SHP77 treated with DMSO at 0.1 percent for 48 hours (cell line): ENCODE data around the gene ACE.

Experiments
- DNase-seq: peaks from one replicate; lab custom pipeline; 2025; lab: John Stamatoyannopoulos, UW

The ACE gene

DNA sequence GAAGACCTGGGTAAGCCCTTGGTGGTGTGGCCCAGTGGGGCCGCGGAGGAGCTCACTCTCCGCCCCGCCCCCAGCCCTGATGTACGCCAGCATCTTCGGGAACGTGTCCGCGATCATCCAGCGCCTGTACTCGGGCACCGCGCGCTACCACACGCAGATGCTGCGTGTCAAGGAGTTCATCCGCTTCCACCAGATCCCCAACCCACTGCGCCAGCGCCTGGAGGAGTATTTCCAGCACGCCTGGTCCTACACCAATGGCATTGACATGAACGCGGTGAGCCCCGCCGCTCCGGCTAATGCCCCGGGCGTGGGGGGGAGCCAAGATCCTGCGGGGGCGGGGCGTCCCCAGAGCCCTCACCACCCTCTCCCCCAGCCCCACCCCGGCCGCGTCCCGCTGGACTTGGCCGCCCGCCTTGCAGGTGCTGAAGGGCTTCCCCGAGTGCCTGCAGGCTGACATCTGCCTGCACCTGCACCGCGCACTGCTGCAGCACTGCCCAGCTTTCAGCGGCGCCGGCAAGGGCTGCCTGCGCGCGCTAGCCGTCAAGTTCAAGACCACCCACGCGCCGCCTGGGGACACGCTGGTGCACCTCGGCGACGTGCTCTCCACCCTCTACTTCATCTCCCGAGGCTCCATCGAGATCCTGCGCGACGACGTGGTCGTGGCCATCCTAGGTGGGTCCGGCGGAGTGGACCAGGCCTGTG lies 61.3 kb downstream of the ACE start:
- peak; percentile 40 for DNase-seq

GRCh38 chr17:63538693-63539595 lies 62.1 kb downstream of the ACE start:
- DNase-seq: no peak

GRCh38 chr17:63540590-63540989 lies 63.7 kb downstream of the ACE start:
- no peak for DNase-seq

DNA sequence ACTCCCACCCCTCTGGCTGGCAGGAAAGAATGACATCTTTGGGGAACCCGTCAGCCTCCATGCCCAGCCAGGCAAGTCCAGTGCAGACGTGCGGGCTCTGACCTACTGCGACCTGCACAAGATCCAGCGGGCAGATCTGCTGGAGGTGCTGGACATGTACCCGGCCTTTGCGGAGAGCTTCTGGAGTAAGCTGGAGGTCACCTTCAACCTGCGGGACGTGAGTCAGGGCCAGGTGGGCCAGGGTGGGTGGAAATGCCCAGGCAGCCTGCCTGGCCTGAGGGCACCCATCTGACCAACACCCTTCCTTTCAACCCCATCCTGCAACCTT lies 65.3 kb downstream of the ACE start:
- no peak for DNase-seq

GRCh38 chr17:63542942-63543821 lies 66.3 kb downstream of the ACE start:
- DNase-seq: peak; percentile 30

- DNase-seq: no peak
These were observed 67.1 kb downstream of the ACE start for GRCh38 chr17:63543822-63544420.

DNA sequence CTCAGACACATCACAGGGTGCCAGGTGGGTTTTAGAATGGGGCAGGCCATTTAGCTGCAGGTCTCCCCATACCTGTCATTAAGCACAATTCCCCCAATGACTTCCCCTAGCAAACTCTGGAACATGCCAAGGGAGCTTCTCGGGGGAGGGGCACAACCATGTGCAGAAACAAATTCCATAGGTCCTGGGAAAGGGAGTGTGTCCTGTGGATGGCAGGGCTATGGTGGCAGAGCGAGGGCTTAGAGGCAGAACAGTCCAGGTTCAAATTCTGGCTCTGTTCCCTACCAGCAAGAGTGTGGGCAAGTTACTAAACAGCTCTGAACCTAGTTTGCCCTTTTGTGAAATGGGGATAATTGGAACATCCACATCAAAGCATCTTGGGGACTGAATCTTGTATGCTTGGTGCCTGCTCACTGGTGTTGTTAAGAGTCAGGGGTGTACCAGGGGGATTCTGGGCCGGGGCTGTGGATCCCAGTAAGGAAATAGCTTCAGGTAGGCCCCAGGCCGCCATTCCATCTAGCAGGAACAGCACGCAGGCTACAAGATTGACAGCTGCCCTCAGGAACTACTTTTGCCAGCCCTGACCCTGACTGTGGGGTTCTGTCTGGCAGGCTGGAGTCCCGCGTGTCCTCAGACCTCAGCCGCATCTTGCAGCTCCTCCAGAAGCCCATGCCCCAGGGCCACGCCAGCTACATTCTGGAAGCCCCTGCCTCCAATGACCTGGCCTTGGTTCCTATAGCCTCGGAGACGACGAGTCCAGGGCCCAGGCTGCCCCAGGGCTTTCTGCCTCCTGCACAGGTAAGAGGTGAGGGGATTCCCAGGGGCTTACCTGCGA lies 67.8 kb downstream of the ACE start:
- DNase-seq: no peak

GRCh38 chr17:63546308-63547082 lies 69.6 kb downstream of the ACE start:
- DNase-seq: no peak

DNA sequence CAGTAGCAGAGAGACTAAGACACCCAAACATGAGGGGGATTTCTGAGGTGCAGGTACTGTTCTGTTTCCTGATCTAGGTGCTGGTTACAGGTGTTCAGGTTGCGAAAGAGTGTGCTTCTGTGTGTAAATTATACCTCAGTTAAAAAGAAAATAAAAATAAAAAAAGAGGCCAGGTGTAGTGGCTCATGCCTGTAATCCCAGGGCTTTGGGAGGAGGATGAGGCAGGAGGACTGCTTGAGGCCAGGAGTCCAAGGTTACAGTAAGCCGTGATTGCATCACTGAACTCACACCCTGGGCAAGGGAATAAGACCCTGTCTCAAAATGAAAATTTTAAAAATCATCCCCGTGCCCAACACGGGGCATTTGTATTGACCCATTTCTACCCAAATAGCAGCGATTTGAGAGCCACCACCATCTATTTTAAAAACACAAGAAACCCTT lies 70.2 kb downstream of the ACE start:
- DNase-seq: no peak
